Measurements from ENCODE around the gene MAPKAP1.
"Not testable (repeated sequence)": the region's sequence is repeated elsewhere in the genome, so short reads cannot be mapped to it uniquely, and the experiment has no call there.

MAPKAP1 gene

GRCh38 chr9:125570246-125570645 lies 136.8 kb downstream of the MAPKAP1 start:
- Histone ChIP-seq H3K36me3 (no peaks in the 10 kb centered on the region), H3K4me1 (ENCODE audit: control insufficient read depth in 1 of 2, insufficient read depth in 1 of 2, low read depth in 1 of 2, low read length in 1 of 2) (no peaks in the 10 kb centered on the region), H3K4me3 (ENCODE audit: low read depth in 1 of 2, low read length in 1 of 2) (no peak overlapping the region), H3K9me3 (peaks cover 10% of the 10 kb centered on the region), H3K27me3 (no peaks in the 10 kb centered on the region), H3K27ac (no peak overlapping the region)
- TF ChIP-seq, protein P1, sequence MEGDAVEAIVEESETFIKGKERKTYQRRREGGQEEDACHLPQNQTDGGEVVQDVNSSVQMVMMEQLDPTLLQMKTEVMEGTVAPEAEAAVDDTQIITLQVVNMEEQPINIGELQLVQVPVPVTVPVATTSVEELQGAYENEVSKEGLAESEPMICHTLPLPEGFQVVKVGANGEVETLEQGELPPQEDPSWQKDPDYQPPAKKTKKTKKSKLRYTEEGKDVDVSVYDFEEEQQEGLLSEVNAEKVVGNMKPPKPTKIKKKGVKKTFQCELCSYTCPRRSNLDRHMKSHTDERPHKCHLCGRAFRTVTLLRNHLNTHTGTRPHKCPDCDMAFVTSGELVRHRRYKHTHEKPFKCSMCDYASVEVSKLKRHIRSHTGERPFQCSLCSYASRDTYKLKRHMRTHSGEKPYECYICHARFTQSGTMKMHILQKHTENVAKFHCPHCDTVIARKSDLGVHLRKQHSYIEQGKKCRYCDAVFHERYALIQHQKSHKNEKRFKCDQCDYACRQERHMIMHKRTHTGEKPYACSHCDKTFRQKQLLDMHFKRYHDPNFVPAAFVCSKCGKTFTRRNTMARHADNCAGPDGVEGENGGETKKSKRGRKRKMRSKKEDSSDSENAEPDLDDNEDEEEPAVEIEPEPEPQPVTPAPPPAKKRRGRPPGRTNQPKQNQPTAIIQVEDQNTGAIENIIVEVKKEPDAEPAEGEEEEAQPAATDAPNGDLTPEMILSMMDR (IDR thresholded peaks at IDR 0.05), result no peak

GRCh38 chr9:125568621-125569020 lies 138.4 kb downstream of the MAPKAP1 start:
- no peaks in the 10 kb centered on the region for H3K36me3 ChIP-seq
- TF ChIP-seq, protein P1 (IDR thresholded peaks at IDR 0.05), result no peak
- H3K27me3 ChIP-seq, result no peaks in the 10 kb centered on the region
- H3K4me1 ChIP-seq (ENCODE audit: control insufficient read depth in 1 of 2, insufficient read depth in 1 of 2, low read depth in 1 of 2, low read length in 1 of 2), result no peaks in the 10 kb centered on the region
- H3K27ac ChIP-seq, result no peak overlapping the region
- H3K9me3 ChIP-seq, result peaks cover 10% of the 10 kb centered on the region
- no peak overlapping the region for H3K4me3 ChIP-seq (ENCODE audit: low read depth in 1 of 2, low read length in 1 of 2)

GRCh38 chr9:125566051-125566450 lies 141.0 kb downstream of the MAPKAP1 start:
- not testable (repeated sequence) for H3K36me3 ChIP-seq; H3K4me3 ChIP-seq (ENCODE audit: low read depth in 1 of 2, low read length in 1 of 2); H3K27ac ChIP-seq; H3K27me3 ChIP-seq; H3K4me1 ChIP-seq (ENCODE audit: control insufficient read depth in 1 of 2, insufficient read depth in 1 of 2, low read depth in 1 of 2, low read length in 1 of 2); H3K9me3 ChIP-seq

- no peaks in the 10 kb centered on the region for H3K27me3 ChIP-seq
- TF ChIP-seq, protein P1 (IDR thresholded peaks at IDR 0.05), result no peak
- no peaks in the 10 kb centered on the region for H3K9me3 ChIP-seq
- H3K4me1 ChIP-seq (ENCODE audit: control insufficient read depth in 1 of 2, insufficient read depth in 1 of 2, low read depth in 1 of 2, low read length in 1 of 2), result no peaks in the 10 kb centered on the region
- H3K27ac ChIP-seq, result no peak overlapping the region
- no peak overlapping the region for H3K4me3 ChIP-seq (ENCODE audit: low read depth in 1 of 2, low read length in 1 of 2)
- no peaks in the 10 kb centered on the region for H3K36me3 ChIP-seq
Observed at GRCh38 chr9:125565126-125565525, 141.9 kb downstream of the MAPKAP1 start.

DNA sequence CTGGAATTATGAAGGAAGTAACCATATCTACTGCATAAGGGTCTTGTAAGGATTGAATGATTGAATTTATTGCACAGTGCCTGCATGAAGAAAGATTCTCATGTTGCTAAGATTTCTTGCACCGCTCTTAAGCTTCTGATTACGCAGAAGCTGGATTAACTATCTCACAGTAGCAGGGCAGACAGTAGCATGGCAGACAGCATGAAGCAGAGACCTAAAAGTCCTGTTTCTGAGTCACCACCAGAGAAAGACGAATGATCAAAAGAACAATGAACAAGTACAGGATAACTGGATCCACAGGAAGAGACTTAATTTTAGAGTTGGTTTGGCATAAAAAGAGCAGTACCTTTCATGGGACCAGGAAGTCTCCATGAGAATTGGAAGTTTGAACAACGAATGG lies 142.4 kb downstream of the MAPKAP1 start:
- H3K27ac ChIP-seq, result no peak overlapping the region
- H3K36me3 ChIP-seq, result no peaks in the 10 kb centered on the region
- H3K9me3 ChIP-seq, result no peaks in the 10 kb centered on the region
- TF ChIP-seq, protein P1 (IDR thresholded peaks at IDR 0.05), result no peak
- no peak overlapping the region for H3K4me3 ChIP-seq (ENCODE audit: low read depth in 1 of 2, low read length in 1 of 2)
- no peaks in the 10 kb centered on the region for H3K27me3 ChIP-seq
- H3K4me1 ChIP-seq (ENCODE audit: control insufficient read depth in 1 of 2, insufficient read depth in 1 of 2, low read depth in 1 of 2, low read length in 1 of 2), result no peaks in the 10 kb centered on the region

GRCh38 chr9:125561509-125562148 lies 145.4 kb downstream of the MAPKAP1 start:
- TF ChIP-seq, protein P1 (IDR thresholded peaks at IDR 0.05), result no peak
- no peak overlapping the region for H3K4me3 ChIP-seq (ENCODE audit: low read depth in 1 of 2, low read length in 1 of 2)

More at GRCh38 chr9:125561509-125562148, 145.4 kb downstream of the MAPKAP1 start:
- H3K9me3 ChIP-seq, result no peaks in the 10 kb centered on the region
- no peaks in the 10 kb centered on the region for H3K27me3 ChIP-seq
- peaks cover 10% of the 10 kb centered on the region for H3K36me3 ChIP-seq
- no peaks in the 10 kb centered on the region for H3K4me1 ChIP-seq (ENCODE audit: control insufficient read depth in 1 of 2, insufficient read depth in 1 of 2, low read depth in 1 of 2, low read length in 1 of 2)
- H3K27ac ChIP-seq, result no peak overlapping the region
